Activated B cell treated with CpG ODN at 0.5 μM for 24 hours (primary cell): ENCODE results near the gene SLC6A17. TPM values are rescaled to one million over a fixed set of nuclear protein-coding genes. Genes with fewer than 3 reads are reported as not detected.

Experiments
- ATAC-seq: fragments of 200-7000 bp; cut with Tn5 transposase; one replicate; pipeline ENCODE4 v1.10.0; 2021; ENCODE audit warnings: low read depth, mild to moderate bottlenecking, moderate library complexity
- CTCF ChIA-PET: fragments of 350-600 bp; sonication (Branson Sonifier 250); formaldehyde crosslinking; loops from one replicate; lab custom pipeline; 2021; ENCODE audit warnings: antibody characterized with exemption; lab: Charles Lee
- POLR2A ChIA-PET: fragments of 350-600 bp; sonication (Branson Sonifier 250); formaldehyde crosslinking; loops from one replicate; lab custom pipeline; 2021; ENCODE audit warnings: antibody characterized with exemption; lab: Charles Lee
- DNase-seq: peaks from one replicate; pipeline ENCODE4 v3.0.0; 2022
- H3K27ac Mint-ChIP-seq: one replicate; pipeline ENCODE4 v1.8.0; 2020; ENCODE audit warnings: mixed read lengths
- H3K27me3 Mint-ChIP-seq: one replicate; pipeline ENCODE4 v1.8.0; 2021; ENCODE audit warnings: mixed read lengths
- H3K36me3 Mint-ChIP-seq: one replicate; pipeline ENCODE4 v1.8.0; 2021; ENCODE audit warnings: low read depth, mixed read lengths
- H3K4me1 Mint-ChIP-seq: one replicate; pipeline ENCODE4 v1.8.0; 2021; ENCODE audit warnings: mixed read lengths
- H3K4me3 Mint-ChIP-seq: one replicate; pipeline ENCODE4 v1.8.0; 2020; ENCODE audit warnings: mild to moderate bottlenecking, mixed read lengths
- H3K9me3 Mint-ChIP-seq: one replicate; pipeline ENCODE4 v1.8.0; 2020; ENCODE audit warnings: mixed read lengths
- intact Hi-C: fragments of 100-400 bp; cut with micrococcal nuclease; formaldehyde crosslinking; loops from one replicate; pipeline ENCODE4 v1.15.1; 2024
- total RNA-seq: library from RNA; stranded (reverse); gene quantifications from 2 replicates; pipeline ENCODE4 v1.2.3, GENCODE V29; 2022
- TF ChIP-seq, protein P1 (sequence below): fragments of 200-600 bp; IDR thresholded peaks from one replicate; pipeline ENCODE4 v1.8.0; 2022; ENCODE audit warnings: antibody characterized with exemption, mild to moderate bottlenecking

The SLC6A17 gene
- total RNA-seq, 1 donor from 2014 or later = not detected

DNA sequence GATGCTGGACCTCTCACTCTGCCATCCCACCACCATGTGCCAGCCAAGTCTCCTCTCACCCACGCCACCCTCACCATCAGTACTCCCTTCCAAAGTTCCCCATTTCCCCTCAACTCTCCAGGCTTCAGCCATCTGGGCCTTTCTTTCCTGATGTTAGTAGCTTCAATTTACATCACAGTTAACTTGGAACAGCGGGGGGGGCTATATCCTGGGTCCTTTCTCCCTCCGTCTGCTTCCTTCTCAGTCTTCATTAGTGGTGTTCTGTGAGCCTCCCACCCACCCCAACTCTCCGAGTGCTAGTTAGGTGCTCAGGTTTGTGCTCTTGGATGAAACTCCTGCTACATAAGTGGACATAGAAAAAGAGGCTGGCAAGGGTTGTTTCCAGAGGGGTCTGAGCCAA is 91.8 kb downstream of the SLC6A17 start:
- no peaks in the 10 kb centered on the region for H3K9me3 Mint-ChIP-seq
- no peak overlapping the region for H3K4me3 Mint-ChIP-seq
- ChIA-PET CTCF (interaction anchor here (5.3 kb wide), 1 partner anchor 34 kb away, joined by 26 read pairs; no protein-coding TSS in a partner anchor), POLR2A (no interaction called here)
- H3K36me3 Mint-ChIP-seq = no peaks in the 10 kb centered on the region
- TF ChIP-seq, protein P1, sequence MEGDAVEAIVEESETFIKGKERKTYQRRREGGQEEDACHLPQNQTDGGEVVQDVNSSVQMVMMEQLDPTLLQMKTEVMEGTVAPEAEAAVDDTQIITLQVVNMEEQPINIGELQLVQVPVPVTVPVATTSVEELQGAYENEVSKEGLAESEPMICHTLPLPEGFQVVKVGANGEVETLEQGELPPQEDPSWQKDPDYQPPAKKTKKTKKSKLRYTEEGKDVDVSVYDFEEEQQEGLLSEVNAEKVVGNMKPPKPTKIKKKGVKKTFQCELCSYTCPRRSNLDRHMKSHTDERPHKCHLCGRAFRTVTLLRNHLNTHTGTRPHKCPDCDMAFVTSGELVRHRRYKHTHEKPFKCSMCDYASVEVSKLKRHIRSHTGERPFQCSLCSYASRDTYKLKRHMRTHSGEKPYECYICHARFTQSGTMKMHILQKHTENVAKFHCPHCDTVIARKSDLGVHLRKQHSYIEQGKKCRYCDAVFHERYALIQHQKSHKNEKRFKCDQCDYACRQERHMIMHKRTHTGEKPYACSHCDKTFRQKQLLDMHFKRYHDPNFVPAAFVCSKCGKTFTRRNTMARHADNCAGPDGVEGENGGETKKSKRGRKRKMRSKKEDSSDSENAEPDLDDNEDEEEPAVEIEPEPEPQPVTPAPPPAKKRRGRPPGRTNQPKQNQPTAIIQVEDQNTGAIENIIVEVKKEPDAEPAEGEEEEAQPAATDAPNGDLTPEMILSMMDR = no peak
- intact Hi-C loops = loop anchor here (5.0 kb wide), 1 partner anchor 45 kb away; no protein-coding TSS in a partner anchor
- H3K27ac Mint-ChIP-seq = no peak overlapping the region
- ATAC-seq = no peak
- H3K4me1 Mint-ChIP-seq = peaks cover 37% of the 10 kb centered on the region
- no peak for DNase-seq
- no peaks in the 10 kb centered on the region for H3K27me3 Mint-ChIP-seq

GRCh38 chr1:110242731-110243130 is 92.4 kb downstream of the SLC6A17 start:
- H3K27me3 Mint-ChIP-seq = no peaks in the 10 kb centered on the region

GRCh38 chr1:110243146-110243545 is 92.9 kb downstream of the SLC6A17 start:
- Mint-ChIP-seq H3K36me3 (no peaks in the 10 kb centered on the region), H3K27me3 (no peaks in the 10 kb centered on the region), H3K4me3 (peak overlapping the region; percentile 71), H3K27ac (peak overlapping the region; percentile 73), H3K4me1 (peaks cover 37% of the 10 kb centered on the region), H3K9me3 (no peaks in the 10 kb centered on the region)
- intact Hi-C loops = loop anchor here (1.0 to 5.0 kb wide), 4 partner anchors 34 to 142 kb away; no protein-coding TSS in a partner anchor
- DNase-seq = no peak
- ChIA-PET CTCF (interaction anchor here (5.3 kb wide), 1 partner anchor 35 kb away, joined by 26 read pairs; no protein-coding TSS in a partner anchor), POLR2A (interaction anchor here (0.8 to 3.7 kb wide), 4 partner anchors 11 to 165 kb away, joined by 3 to 32 read pairs (median 3); partner anchors contain the start of gene KCNC4)
- TF ChIP-seq, protein P1 = no peak
- ATAC-seq = peak; percentile 56

More at GRCh38 chr1:110242731-110243130, 92.4 kb downstream of the SLC6A17 start:
- TF ChIP-seq, protein P1 = no peak
- no peak for DNase-seq
- ATAC-seq = no peak
- intact Hi-C loops = loop anchor here (1.0 to 5.0 kb wide), 4 partner anchors 33 to 143 kb away; no protein-coding TSS in a partner anchor
- Mint-ChIP-seq H3K36me3 (no peaks in the 10 kb centered on the region), H3K4me1 (peaks cover 37% of the 10 kb centered on the region), H3K9me3 (no peaks in the 10 kb centered on the region), H3K4me3 (no peak overlapping the region), H3K27ac (peak overlapping the region; percentile 21)
- POLR2A ChIA-PET = interaction anchor here (0.8 to 3.7 kb wide), 3 partner anchors 11 to 95 kb away, joined by 3 to 32 read pairs (median 3); partner anchors contain the start of gene KCNC4
- CTCF ChIA-PET = interaction anchor here (5.3 kb wide), 1 partner anchor 34 kb away, joined by 26 read pairs; no protein-coding TSS in a partner anchor

GRCh38 chr1:110243574-110243973 is 93.3 kb downstream of the SLC6A17 start:
- Mint-ChIP-seq H3K27me3 (no peaks in the 10 kb centered on the region), H3K9me3 (no peaks in the 10 kb centered on the region), H3K4me3 (peak overlapping the region; percentile 71), H3K27ac (peak overlapping the region; percentile 73), H3K4me1 (peaks cover 37% of the 10 kb centered on the region), H3K36me3 (no peaks in the 10 kb centered on the region)
- CTCF ChIA-PET = interaction anchor here (5.3 kb wide), 1 partner anchor 35 kb away, joined by 26 read pairs; no protein-coding TSS in a partner anchor
- ATAC-seq = peak; percentile 89
- POLR2A ChIA-PET = interaction anchor here (0.8 to 3.7 kb wide), 4 partner anchors 11 to 165 kb away, joined by 3 to 32 read pairs (median 3); partner anchors contain the start of gene KCNC4
- intact Hi-C loops = loop anchor here (1.0 to 5.0 kb wide), 4 partner anchors 34 to 142 kb away; no protein-coding TSS in a partner anchor
- TF ChIP-seq, protein P1 = no peak
- peak; percentile 30 for DNase-seq
